Hepatocyte (in vitro differentiated cells): ENCODE measurements around the gene BAX. TPM values are rescaled to one million over a fixed set of nuclear protein-coding genes. Genes with fewer than 3 reads are reported as not detected.
A peak's percentile ranks its signal among the peaks of the same experiment; 100 is the strongest.

ENCODE experiments used
- DNase-seq: peaks from one replicate; pipeline ENCODE4 v3.0.0-alpha.2; 2016; ENCODE audit warnings: low spot score
- H2AFZ ChIP-seq: fragments of 200-600 bp; sonication (generic); 2 replicates; pipeline ENCODE4 v1.6.0; 2016; ENCODE audit warnings: antibody characterized with exemption, mild to moderate bottlenecking
- H3K27ac ChIP-seq: fragments of 200-600 bp; sonication (generic); 2 replicates; pipeline ENCODE4 v1.5.1; 2016; ENCODE audit warnings: mild to moderate bottlenecking
- H3K27me3 ChIP-seq: fragments of 200-600 bp; sonication (generic); 2 replicates; pipeline ENCODE4 v1.6.1; 2016
- H3K36me3 ChIP-seq: fragments of 200-600 bp; sonication (generic); replicated peaks from 2 replicates; pipeline ENCODE4 v1.5.1; 2016; ENCODE audit warnings: low read depth; ENCODE audit not compliant: insufficient read depth
- H3K4me1 ChIP-seq: fragments of 200-600 bp; sonication (generic); 2 replicates; pipeline ENCODE4 v1.5.1; 2016; ENCODE audit warnings: mild to moderate bottlenecking, moderate library complexity; ENCODE audit not compliant: insufficient read depth
- H3K4me2 ChIP-seq: fragments of 200-600 bp; sonication (generic); 2 replicates; pipeline ENCODE4 v1.6.0; 2016
- H3K4me3 ChIP-seq: fragments of 200-600 bp; sonication (generic); 2 replicates; pipeline ENCODE4 v1.5.1; 2016; ENCODE audit warnings: mild to moderate bottlenecking
- H3K79me2 ChIP-seq: fragments of 200-600 bp; sonication (generic); 2 replicates; pipeline ENCODE4 v1.6.0; 2017; ENCODE audit warnings: mild to moderate bottlenecking
- H3K9me2 ChIP-seq: fragments of 200-600 bp; sonication (generic); replicated peaks from 2 replicates; pipeline ENCODE4 v1.6.0; 2017; ENCODE audit warnings: mild to moderate bottlenecking; ENCODE audit not compliant: insufficient read depth
- H3K9me3 ChIP-seq: fragments of 200-600 bp; sonication (generic); 2 replicates; pipeline ENCODE4 v1.5.1; 2016; ENCODE audit warnings: low read depth, mild to moderate bottlenecking
- H4K20me1 ChIP-seq: fragments of 200-600 bp; sonication (generic); 2 replicates; pipeline ENCODE4 v1.6.0; 2016; ENCODE audit warnings: mild to moderate bottlenecking; ENCODE audit not compliant: insufficient read depth, poor library complexity, severe bottlenecking
- EZH2 ChIP-seq: fragments of 200-600 bp; sonication (generic); IDR thresholded peaks from 2 replicates; pipeline ENCODE4 v1.6.1; 2016; ENCODE audit warnings: antibody characterized with exemption, mild to moderate bottlenecking, borderline replicate concordance
- EZH2phosphoT487 ChIP-seq: fragments of 200-600 bp; sonication (generic); IDR thresholded peaks from one replicate; pipeline ENCODE4 v1.6.1; 2018; ENCODE audit warnings: antibody characterized with exemption, mild to moderate bottlenecking, low read depth, moderate library complexity; ENCODE audit not compliant: unreplicated experiment, severe bottlenecking
- WGBS: methylation state at CpG from one replicate; pipeline ENCODE4 v1.1.6; 2016; ENCODE audit warnings: low lambda C conversion rate; ENCODE audit errors: missing lambda C conversion rate; 5-methylcytosine and 5-hydroxymethylcytosine counted together
- polyA plus RNA-seq: library from polyadenylated mRNA; unstranded; fragments of >200 nt; fragmentation: Nextera tagmentation; extraction: Ambion mirVana; gene quantifications from 2 replicates; pipeline ENCODE4 v1.2.1, GENCODE V29; 2016
- total RNA-seq: library from RNA; depleted of rRNA; stranded (reverse); fragments of >200 nt; gene quantifications from 2 replicates; pipeline ENCODE4 v1.2.3, GENCODE V29; 2014
- TF ChIP-seq, protein P1 (sequence below): fragments of 200-600 bp; sonication (generic); IDR thresholded peaks from 2 replicates; pipeline ENCODE4 v1.5.1; 2016; ENCODE audit warnings: antibody characterized with exemption, mild to moderate bottlenecking; ENCODE audit not compliant: poor library complexity

Gene BAX
- total RNA-seq (76.4 and 77.3 TPM in 2 replicates), polyA plus RNA-seq (106 and 116 TPM in 2 replicates)

DNA sequence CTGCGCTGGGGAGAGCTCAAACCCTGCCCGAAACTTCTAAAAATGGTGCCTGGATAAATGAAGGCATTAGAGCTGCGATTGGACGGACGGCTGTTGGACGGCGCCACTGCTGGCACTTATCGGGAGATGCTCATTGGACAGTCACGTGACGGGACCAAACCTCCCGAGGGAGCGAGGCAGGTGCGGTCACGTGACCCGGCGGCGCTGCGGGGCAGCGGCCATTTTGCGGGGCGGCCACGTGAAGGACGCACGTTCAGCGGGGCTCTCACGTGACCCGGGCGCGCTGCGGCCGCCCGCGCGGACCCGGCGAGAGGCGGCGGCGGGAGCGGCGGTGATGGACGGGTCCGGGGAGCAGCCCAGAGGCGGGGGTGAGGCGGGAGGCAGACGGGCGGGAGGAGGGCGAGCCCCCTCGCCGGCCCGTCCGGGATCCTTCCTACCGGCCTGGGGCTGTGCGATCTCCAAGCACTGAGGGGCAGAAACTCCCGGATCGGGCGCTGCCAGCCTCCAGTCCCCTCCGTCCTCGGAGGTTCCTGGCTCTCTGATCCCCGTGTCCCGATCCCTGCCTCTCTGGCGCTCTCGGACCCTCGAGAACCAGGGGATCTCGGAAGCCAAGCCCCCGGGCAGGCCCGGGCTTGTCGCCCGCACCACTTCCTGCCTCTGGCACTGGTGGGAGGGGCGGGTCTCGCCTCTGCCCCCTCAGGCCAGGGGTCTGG is at the start of gene BAX:
TSS of gene BAX (plus strand) at position 281 of the 713 bp plus-strand sequence. CDS start at position 335, 54 bp downstream.
- Histone ChIP-seq H3K27ac (peak within 1 kb of the TSS; percentile 93), H4K20me1 (no peaks in the 10 kb centered on the region), H3K4me3 (peak within 1 kb of the TSS; percentile 53), H3K9me3 (no peaks in the 10 kb centered on the region), H3K27me3 (no peaks in the 10 kb centered on the region), H3K9me2 (no peaks in the 10 kb centered on the region), H2AFZ (peak within 1 kb of the TSS; percentile 72), H3K79me2 (peaks cover 26% of the 10 kb centered on the region), H3K4me2 (peak within 1 kb of the TSS; percentile 98), H3K36me3 (no peaks in the 10 kb centered on the region), H3K4me1 (peaks cover 10% of the 10 kb centered on the region)
- WGBS: 2% methylated on average over 45 of the region's 71 CpGs
- TF ChIP-seq, protein P1, sequence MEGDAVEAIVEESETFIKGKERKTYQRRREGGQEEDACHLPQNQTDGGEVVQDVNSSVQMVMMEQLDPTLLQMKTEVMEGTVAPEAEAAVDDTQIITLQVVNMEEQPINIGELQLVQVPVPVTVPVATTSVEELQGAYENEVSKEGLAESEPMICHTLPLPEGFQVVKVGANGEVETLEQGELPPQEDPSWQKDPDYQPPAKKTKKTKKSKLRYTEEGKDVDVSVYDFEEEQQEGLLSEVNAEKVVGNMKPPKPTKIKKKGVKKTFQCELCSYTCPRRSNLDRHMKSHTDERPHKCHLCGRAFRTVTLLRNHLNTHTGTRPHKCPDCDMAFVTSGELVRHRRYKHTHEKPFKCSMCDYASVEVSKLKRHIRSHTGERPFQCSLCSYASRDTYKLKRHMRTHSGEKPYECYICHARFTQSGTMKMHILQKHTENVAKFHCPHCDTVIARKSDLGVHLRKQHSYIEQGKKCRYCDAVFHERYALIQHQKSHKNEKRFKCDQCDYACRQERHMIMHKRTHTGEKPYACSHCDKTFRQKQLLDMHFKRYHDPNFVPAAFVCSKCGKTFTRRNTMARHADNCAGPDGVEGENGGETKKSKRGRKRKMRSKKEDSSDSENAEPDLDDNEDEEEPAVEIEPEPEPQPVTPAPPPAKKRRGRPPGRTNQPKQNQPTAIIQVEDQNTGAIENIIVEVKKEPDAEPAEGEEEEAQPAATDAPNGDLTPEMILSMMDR: no peak
- TF ChIP-seq EZH2: no peak
- TF ChIP-seq EZH2phosphoT487: no peak
- peak; percentile 99 for DNase-seq

DNA sequence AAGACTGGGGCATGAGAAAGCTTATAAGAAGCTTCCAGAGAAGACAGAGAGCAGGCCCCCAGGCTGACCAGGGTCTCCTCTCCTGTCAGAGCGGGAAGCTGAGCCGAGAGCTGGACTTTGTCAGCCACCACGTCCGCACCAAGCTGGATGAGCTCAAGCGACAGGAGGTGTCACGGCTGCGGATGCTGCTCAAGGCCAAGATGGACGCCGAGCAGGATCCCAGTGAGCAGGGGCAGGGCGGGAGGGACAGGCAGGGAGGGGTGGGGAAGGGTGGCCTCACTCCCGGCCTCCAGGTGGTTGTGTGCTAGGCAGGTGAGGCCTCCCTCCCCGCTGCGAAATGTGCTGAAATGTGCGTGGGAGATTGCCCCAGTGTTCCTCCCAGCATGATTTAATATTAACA is 49.0 kb upstream of the BAX start:
- no peak for TF ChIP-seq EZH2phosphoT487
- TF ChIP-seq EZH2: no peak
- TF ChIP-seq, protein P1: no peak
- H3K9me3 ChIP-seq: no peaks in the 10 kb centered on the region
- no peaks in the 10 kb centered on the region for H3K36me3 ChIP-seq
- H2AFZ ChIP-seq: no peak overlapping the region
- peaks cover 25% of the 10 kb centered on the region for H3K79me2 ChIP-seq
- DNase-seq: no peak
- H4K20me1 ChIP-seq: no peaks in the 10 kb centered on the region
- no peak overlapping the region for H3K27ac ChIP-seq
- peaks cover 5% of the 10 kb centered on the region for H3K4me1 ChIP-seq
- no peak overlapping the region for H3K4me3 ChIP-seq
- no peak overlapping the region for H3K4me2 ChIP-seq
- no peaks in the 10 kb centered on the region for H3K27me3 ChIP-seq
- H3K9me2 ChIP-seq: no peaks in the 10 kb centered on the region
- WGBS: 87% methylated on average over 14 of the region's 14 CpGs

DNA sequence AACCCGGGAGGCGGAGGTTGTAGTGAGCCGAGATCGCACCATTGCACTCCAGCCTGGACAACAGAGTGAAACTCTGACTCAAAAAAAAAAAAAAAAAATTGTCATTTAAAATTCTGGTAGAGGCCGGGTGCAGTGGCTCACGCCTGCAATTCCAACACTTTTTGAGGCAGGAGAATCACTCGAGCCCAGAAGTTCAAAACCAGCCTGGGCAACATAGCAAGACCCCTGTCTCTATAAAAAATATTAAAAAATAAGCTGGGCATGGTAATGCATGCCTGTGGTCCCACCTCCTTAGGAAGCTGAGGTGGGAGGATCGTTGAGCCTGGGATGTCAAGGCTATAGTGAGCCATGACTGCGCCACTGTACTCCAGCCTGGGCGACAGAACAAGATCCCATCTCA is 48.4 kb upstream of the BAX start:
- no peak for TF ChIP-seq EZH2phosphoT487
- no peak for TF ChIP-seq EZH2
- TF ChIP-seq, protein P1: no peak

More for the DNA sequence above, 48.4 kb upstream of the BAX start:
- Histone ChIP-seq H3K27me3 (no peaks in the 10 kb centered on the region), H3K9me2 (no peaks in the 10 kb centered on the region), H3K36me3 (no peaks in the 10 kb centered on the region), H3K27ac (no peak overlapping the region), H3K4me1 (peaks cover 3% of the 10 kb centered on the region), H4K20me1 (no peaks in the 10 kb centered on the region), H3K9me3 (no peaks in the 10 kb centered on the region), H3K4me3 (no peak overlapping the region), H3K79me2 (peaks cover 18% of the 10 kb centered on the region), H3K4me2 (no peak overlapping the region), H2AFZ (no peak overlapping the region)
- 97% methylated on average over 10 of the region's 10 CpGs for WGBS
- DNase-seq: no peak
